K562 (cell line): ENCODE data around the gene CASP7. TPM values are rescaled to one million over a fixed set of nuclear protein-coding genes. Genes with fewer than 3 reads are reported as not detected.

Source experiments
- ATAC-seq: fragments of 200-7000 bp; cut with Tn5 transposase; 3 replicates; pipeline ENCODE4 v1.9.1; 2020; ENCODE audit warnings: moderate library complexity
- BruUV-seq: library from RNA; stranded (reverse); fragments of 400-500 nt; replicated peaks from 2 replicates; lab custom pipeline; 2021; lab: Mats Ljungman, UMichigan
- CTCF ChIA-PET: fragments of 300-600 bp; formaldehyde crosslinking; extraction: SDS; loops from one replicate; lab custom pipeline; 2021; ENCODE audit warnings: low intra/inter-chr PET ratio; lab: Yijun Ruan, JAX
- POLR2A ChIA-PET: fragments of 300-600, 350-650 bp; sonication (Branson Sonifier 250); formaldehyde crosslinking; extraction: SDS; loops from one replicate; lab custom pipeline; 2021; ENCODE audit warnings: antibody characterized with exemption, inconsistent platforms; lab: Yijun Ruan, JAX
- DNase-seq, 4 experiments: peaks; one replicate each; pipeline versions ENCODE4 v3.0.0 to v3.0.0-alpha.2; 2011 to 2018; ENCODE audit warnings: low spot score in 3 of 4, mixed read lengths in 3 of 4; ENCODE audit errors: extremely low read depth in 1 of 4
- FAIRE-seq: peaks from 2 replicates; lab custom pipeline; 2011; peaks lifted over from hg19 to GRCh38; lab: Jason Lieb, UNC
- H2AFZ ChIP-seq: 2 replicates; pipeline ENCODE4 v1.6.0; 2011; ENCODE audit warnings: low read depth, low read length, control low read depth, inconsistent platforms
- H3K27ac ChIP-seq: fragments of 200-600 bp; 3 replicates; pipeline ENCODE4 v1.8.0; 2011; ENCODE audit warnings: low read depth, mild to moderate bottlenecking, control low read depth, inconsistent platforms, low read length, moderate library complexity, mixed read lengths; ENCODE audit errors: extremely low read depth
- H3K27me3 ChIP-seq, 2 experiments: fragments of 300-600 bp in 1 of 2; 2 replicates in 1 of 2; 3 replicates in 1 of 2; pipeline versions ENCODE4 v1.6.0 to v1.8.0; 2011; ENCODE audit warnings: inconsistent platforms in 2 of 2, low read length in 2 of 2, mild to moderate bottlenecking in 1 of 2, mixed read lengths in 1 of 2, moderate library complexity in 1 of 2; ENCODE audit not compliant: control insufficient read depth in 2 of 2, insufficient read depth in 2 of 2
- H3K36me3 ChIP-seq: fragments of 300-600 bp; 3 replicates; pipeline ENCODE4 v1.8.0; 2011; ENCODE audit warnings: mild to moderate bottlenecking, low read length, inconsistent platforms; ENCODE audit not compliant: control insufficient read depth, insufficient read depth
- H3K4me1 ChIP-seq, 2 experiments: fragments of 200-600 bp in 1 of 2; replicated peaks in 1 of 2; 2 replicates in 1 of 2; 3 replicates in 1 of 2; pipeline versions ENCODE4 v1.5.1 to v1.8.0; 2011; ENCODE audit warnings: inconsistent platforms in 2 of 2, low read length in 2 of 2, mild to moderate bottlenecking in 1 of 2, mixed read lengths in 1 of 2, moderate library complexity in 1 of 2; ENCODE audit not compliant: control insufficient read depth in 2 of 2, insufficient read depth in 2 of 2
- H3K4me2 ChIP-seq: 2 replicates; pipeline ENCODE4 v1.6.1; 2011; ENCODE audit warnings: low read length, control low read depth, inconsistent platforms, mixed read lengths; ENCODE audit not compliant: insufficient read depth
- H3K4me3 ChIP-seq: fragments of 200-600 bp; sonication (generic), shearing (Covaris generic); 2 replicates; pipeline ENCODE4 v1.5.1; 2016; ENCODE audit warnings: control low read depth, inconsistent platforms
- H3K79me2 ChIP-seq: fragments of 200-600 bp; 3 replicates; pipeline ENCODE4 v1.8.0; 2011; ENCODE audit warnings: low read length, inconsistent platforms; ENCODE audit not compliant: control insufficient read depth, insufficient read depth
- H3K9ac ChIP-seq, 2 experiments: 2 replicates each; pipeline versions ENCODE4 v1.6.0 to v1.6.1; 2011; ENCODE audit warnings: low read depth in 2 of 2, low read length in 2 of 2, control low read depth in 1 of 2, inconsistent platforms in 1 of 2, mild to moderate bottlenecking in 1 of 2, mixed read lengths in 1 of 2; ENCODE audit not compliant: insufficient read depth in 1 of 2
- H3K9me1 ChIP-seq: one replicate; pipeline ENCODE4 v1.6.0; 2011; ENCODE audit warnings: inconsistent platforms, mild to moderate bottlenecking, low read length, moderate library complexity; ENCODE audit not compliant: control insufficient read depth, insufficient read depth
- H3K9me3 ChIP-seq: replicated peaks from 2 replicates; pipeline ENCODE4 v1.5.1; 2011; ENCODE audit warnings: low read depth, low read length, inconsistent platforms; ENCODE audit not compliant: control insufficient read depth, insufficient read depth
- H4K20me1 ChIP-seq: replicated peaks from 2 replicates; pipeline ENCODE4 v1.6.1; 2011; ENCODE audit warnings: low read length, inconsistent platforms, mixed read lengths; ENCODE audit not compliant: control insufficient read depth, insufficient read depth
- BRD4 ChIP-seq: fragments of 200-600 bp; sonication (generic); IDR thresholded peaks from 2 replicates; pipeline ENCODE4 v1.6.1; 2017; ENCODE audit warnings: inconsistent platforms
- CC2D1A ChIP-seq: fragments of 450-650 bp; IDR thresholded peaks from 2 replicates; pipeline ENCODE4 v1.6.1; 2017; ENCODE audit warnings: mild to moderate bottlenecking
- E2F4 ChIP-seq: sonication (generic); formaldehyde crosslinking; IDR thresholded peaks from 2 replicates; pipeline ENCODE4 v1.8.0; 2022; ENCODE audit warnings: mild to moderate bottlenecking, low read depth, missing genetic modification reagents
- ETS2 ChIP-seq: IDR thresholded peaks from 2 replicates; pipeline ENCODE4 v1.6.1; 2016; ENCODE audit warnings: borderline replicate concordance, missing genetic modification characterization, mild to moderate bottlenecking, moderate library complexity, missing compliant biosample characterization; ENCODE audit not compliant: poor library complexity, severe bottlenecking
- KDM2B ChIP-seq: fragments of 250-450 bp; sonication (Bioruptor Pico); IDR thresholded peaks from 2 replicates; pipeline ENCODE4 v1.8.0; 2021; ENCODE audit warnings: mild to moderate bottlenecking, moderate library complexity
- MAX ChIP-seq: sonication (generic); formaldehyde crosslinking; IDR thresholded peaks from 2 replicates; pipeline ENCODE4 v1.9.0; 2022; ENCODE audit warnings: mild to moderate bottlenecking, missing genetic modification reagents
- MCM2 ChIP-seq: fragments of 450-650 bp; IDR thresholded peaks from 2 replicates; pipeline ENCODE4 v1.6.1; 2017; ENCODE audit warnings: low read depth, mild to moderate bottlenecking
- MLX ChIP-seq, 2 experiments: fragments of 450-650 bp in 1 of 2; sonication (generic) in 1 of 2; formaldehyde crosslinking; conservative IDR thresholded peaks; 2 replicates each; pipeline versions ENCODE4 v1.4.0 to v1.8.1; 2020 to 2022; ENCODE audit warnings: mild to moderate bottlenecking in 1 of 2, missing genetic modification reagents in 1 of 2
- MTA1 ChIP-seq: fragments of 450-650 bp; IDR thresholded peaks from 2 replicates; pipeline ENCODE4 v1.6.1; 2017; ENCODE audit warnings: borderline replicate concordance
- NFE2 ChIP-seq: IDR thresholded peaks from 2 replicates; pipeline ENCODE4 v1.6.1; 2014; ENCODE audit warnings: antibody characterized with exemption, low read depth
- POLR2H ChIP-seq: IDR thresholded peaks from 2 replicates; pipeline ENCODE4 v1.6.1; 2016; ENCODE audit warnings: missing genetic modification characterization, low read depth, mild to moderate bottlenecking, control low read depth, missing compliant biosample characterization, moderate library complexity
- PTBP1 ChIP-seq: fragments of 200-400 bp; formaldehyde crosslinking; IDR thresholded peaks from 2 replicates; pipeline ENCODE4 v1.6.1; 2017; ENCODE audit warnings: low read depth, low read length
- SMARCA4 ChIP-seq: fragments of 450-650 bp; IDR thresholded peaks from 2 replicates; pipeline ENCODE4 v1.6.1; 2016
- TEAD2 ChIP-seq: fragments of 450-650 bp; IDR thresholded peaks from 2 replicates; pipeline ENCODE4 v1.6.1; 2016; ENCODE audit warnings: missing genetic modification characterization, control low read depth, missing compliant biosample characterization
- U2AF2 ChIP-seq: fragments of 200-400 bp; formaldehyde crosslinking; optimal IDR thresholded peaks from 2 replicates; pipeline ENCODE3; 2017; ENCODE audit warnings: low read depth, mild to moderate bottlenecking, low read length
- XRCC4 ChIP-seq: IDR thresholded peaks from one replicate; pipeline ENCODE4 v1.6.1; 2011; ENCODE audit not compliant: insufficient read depth, insufficient read length; ENCODE audit errors: extremely low read depth
- ZNF274 ChIP-seq: IDR thresholded peaks from 2 replicates; pipeline ENCODE4 v1.6.1; 2011; ENCODE audit warnings: low read depth, mild to moderate bottlenecking, low read length, moderate library complexity, borderline replicate concordance
- ZNF57 ChIP-seq: fragments of 450-650 bp; formaldehyde crosslinking; IDR thresholded peaks from 2 replicates; pipeline ENCODE4 v1.4.0; 2020; ENCODE audit warnings: mild to moderate bottlenecking, moderate library complexity
- WGBS: fragments of 100-300 bp; shearing (Covaris generic); methylation state at CpG from one replicate; pipeline ENCODE4 v1.1.6; 2016; ENCODE audit warnings: low coverage, mixed read lengths; ENCODE audit not compliant: insufficient coverage; ENCODE audit errors: missing lambda C conversion rate; 5-methylcytosine and 5-hydroxymethylcytosine counted together
- in situ Hi-C: fragments of 300-500 bp; cut with MboI; formaldehyde crosslinking; loops from 4 replicates; pipeline ENCODE4 v1.15.0; 2018; ENCODE audit warnings: inconsistent platforms, mixed read lengths
- intact Hi-C: fragments of 100-400 bp; cut with micrococcal nuclease; formaldehyde crosslinking; loops from 2 replicates; pipeline ENCODE4 v1.14.2; 2022
- polyA plus RNA-seq, 8 experiments: library from polyadenylated mRNA; depleted of rRNA in 4 of 8; stranded (reverse) in 5 of 8; unstranded in 3 of 8; fragments of >200 nt; fragmentation: Nextera tagmentation in 2 of 8; fragmentation: Illumina TruSeq in 1 of 8; extraction: Ambion mirVana in 2 of 8; extraction: Trizol in 1 of 8; gene quantifications; 2 replicates each; pipeline versions ENCODE4 v1.2.1 to v1.2.3, GENCODE V29; 2011 to 2014; ENCODE audit warnings: inconsistent platforms in 1 of 8, missing spikeins in 1 of 8
- total RNA-seq, 7 experiments: library from RNA; depleted of rRNA in 6 of 7; stranded (reverse); fragments of >200 nt in 6 of 7; fragmentation: Illumina TruSeq in 2 of 7; extraction: Trizol in 2 of 7; gene quantifications; 2 replicates each; pipeline versions ENCODE4 v1.2.1 to v1.2.3, GENCODE V29; 2011 to 2021; ENCODE audit warnings: low replicate concordance in 1 of 7
- TF ChIP-seq, protein P1 (sequence below): sonication (generic); formaldehyde crosslinking; IDR thresholded peaks from 2 replicates; pipeline ENCODE4 v1.8.1; 2023; ENCODE audit warnings: mild to moderate bottlenecking, missing genetic modification reagents, moderate library complexity

Gene CASP7
- total and polyA plus RNA-seq, 9 of the 15 experiments (the other 6 are each of a cell fraction or from before 2014, with no cell fraction given): 2.2 to 23.3 (median 9.0) TPM

GRCh38 chr10:113718969-113719822 is 39.5 kb downstream of the CASP7 start:
- ATAC-seq (peak; percentile 92), DNase-seq (peak; percentile 26 to 79 (median 38)), FAIRE-seq (peak; percentile 70)
- 4% methylated on average over 21 of the region's 21 CpGs for WGBS
- POLR2A ChIA-PET: interaction anchor here (0.7 kb wide), 1 partner anchor 69 kb away, joined by 3 read pairs; no protein-coding TSS in a partner anchor
- Histone ChIP-seq H3K4me2 (peak overlapping the region; percentile 71), H3K9me3 (no peaks in the 10 kb centered on the region), H3K9ac (peak overlapping the region in 1 of 2 experiments; percentile 45; a peak in 2 of 4 replicates), H3K4me3 (peak overlapping the region; percentile 43), H3K27me3 (no peaks in the 10 kb centered on the region; a peak in 2 of 5 replicates), H3K4me1 (no peaks in the 10 kb centered on the region; a peak in 1 of 5 replicates), H4K20me1 (no peaks in the 10 kb centered on the region), H3K36me3 (no peaks in the 10 kb centered on the region), H3K79me2 (no peaks in the 10 kb centered on the region), H2AFZ (peak overlapping the region; percentile 82), H3K27ac (peak overlapping the region; percentile 65; the same call in 2 of the 3 replicates), H3K9me1 (no peaks in the 10 kb centered on the region)
- TSS peak; percentile 81 for BruUV-seq
- in situ Hi-C loops: no loop called here
- CTCF ChIA-PET: no interaction called here
- intact Hi-C loops: no loop called here
- TF ChIP-seq U2AF2: no peak
- TF ChIP-seq ZNF274: no peak
- no peak for TF ChIP-seq MAX (CRISPR knock-in tag)
- no peak for TF ChIP-seq KDM2B
- no peak for TF ChIP-seq MCM2
- no peak for TF ChIP-seq BRD4
- TF ChIP-seq SMARCA4: no peak
- no peak for TF ChIP-seq E2F4 (CRISPR knock-in tag)
- no peak for TF ChIP-seq MTA1
- TF ChIP-seq POLR2H: peak; percentile 83
- TF ChIP-seq CC2D1A: no peak
- TF ChIP-seq PTBP1: no peak
- TF ChIP-seq MLX (CRISPR knock-in tag; conservative IDR thresholded peaks at IDR 0.05): no peak
- TF ChIP-seq ETS2 (tag): no peak
- TF ChIP-seq XRCC4: no peak
- TF ChIP-seq, protein P1, sequence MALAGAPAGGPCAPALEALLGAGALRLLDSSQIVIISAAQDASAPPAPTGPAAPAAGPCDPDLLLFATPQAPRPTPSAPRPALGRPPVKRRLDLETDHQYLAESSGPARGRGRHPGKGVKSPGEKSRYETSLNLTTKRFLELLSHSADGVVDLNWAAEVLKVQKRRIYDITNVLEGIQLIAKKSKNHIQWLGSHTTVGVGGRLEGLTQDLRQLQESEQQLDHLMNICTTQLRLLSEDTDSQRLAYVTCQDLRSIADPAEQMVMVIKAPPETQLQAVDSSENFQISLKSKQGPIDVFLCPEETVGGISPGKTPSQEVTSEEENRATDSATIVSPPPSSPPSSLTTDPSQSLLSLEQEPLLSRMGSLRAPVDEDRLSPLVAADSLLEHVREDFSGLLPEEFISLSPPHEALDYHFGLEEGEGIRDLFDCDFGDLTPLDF (CRISPR knock-in tag): no peak
- TF ChIP-seq ZNF57 (CRISPR knock-in tag): no peak
- 0 out of 2 replicates have a peak, but pooled peaks have one; percentile 9 for TF ChIP-seq NFE2
- TF ChIP-seq TEAD2 (tag): no peak
